Measurements from ENCODE around the gene AQP2. TPM values are rescaled to one million over a fixed set of nuclear protein-coding genes. Genes with fewer than 3 reads are reported as not detected.

Gene AQP2
- total RNA-seq, 1 donor from 2014 or later = not detected

GRCh38 chr12:49909356-49909755 is 41.2 kb upstream of the AQP2 start:
- H3K36me3 ChIP-seq = no peaks in the 10 kb centered on the region
- H3K4me1 Mint-ChIP-seq = peaks cover 48% of the 10 kb centered on the region
- H3K27me3 Mint-ChIP-seq (ENCODE audit: insufficient read depth, low read depth) = peaks cover 13% of the 10 kb centered on the region
- no peaks in the 10 kb centered on the region for H3K9me3 Mint-ChIP-seq
- H3K27me3 ChIP-seq = peaks cover 7% of the 10 kb centered on the region
- TF ChIP-seq, protein P1, sequence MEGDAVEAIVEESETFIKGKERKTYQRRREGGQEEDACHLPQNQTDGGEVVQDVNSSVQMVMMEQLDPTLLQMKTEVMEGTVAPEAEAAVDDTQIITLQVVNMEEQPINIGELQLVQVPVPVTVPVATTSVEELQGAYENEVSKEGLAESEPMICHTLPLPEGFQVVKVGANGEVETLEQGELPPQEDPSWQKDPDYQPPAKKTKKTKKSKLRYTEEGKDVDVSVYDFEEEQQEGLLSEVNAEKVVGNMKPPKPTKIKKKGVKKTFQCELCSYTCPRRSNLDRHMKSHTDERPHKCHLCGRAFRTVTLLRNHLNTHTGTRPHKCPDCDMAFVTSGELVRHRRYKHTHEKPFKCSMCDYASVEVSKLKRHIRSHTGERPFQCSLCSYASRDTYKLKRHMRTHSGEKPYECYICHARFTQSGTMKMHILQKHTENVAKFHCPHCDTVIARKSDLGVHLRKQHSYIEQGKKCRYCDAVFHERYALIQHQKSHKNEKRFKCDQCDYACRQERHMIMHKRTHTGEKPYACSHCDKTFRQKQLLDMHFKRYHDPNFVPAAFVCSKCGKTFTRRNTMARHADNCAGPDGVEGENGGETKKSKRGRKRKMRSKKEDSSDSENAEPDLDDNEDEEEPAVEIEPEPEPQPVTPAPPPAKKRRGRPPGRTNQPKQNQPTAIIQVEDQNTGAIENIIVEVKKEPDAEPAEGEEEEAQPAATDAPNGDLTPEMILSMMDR (IDR thresholded peaks at IDR 0.05) = no peak
- TF ChIP-seq EZH2 (IDR thresholded peaks at IDR 0.05) (no peak), EZH2phosphoT487 (IDR thresholded peaks at IDR 0.05) (no peak)
- H3K9me3 ChIP-seq (ENCODE audit: low read depth) = no peaks in the 10 kb centered on the region
- H3K27ac ChIP-seq = no peak overlapping the region
- peak overlapping the region; percentile 57 for H3K27ac Mint-ChIP-seq
- H3K4me3 ChIP-seq = no peak overlapping the region
- no peak overlapping the region for H3K9ac ChIP-seq
- H3F3A ChIP-seq (ENCODE audit: low read depth) = peaks cover 8% of the 10 kb centered on the region
- H3K36me3 Mint-ChIP-seq = no peaks in the 10 kb centered on the region
- H3K4me3 Mint-ChIP-seq = peak overlapping the region; percentile 64
- no peaks in the 10 kb centered on the region for H3K79me2 ChIP-seq (ENCODE audit: low read depth)
- H3K4me2 ChIP-seq = no peak overlapping the region
- H4K20me1 ChIP-seq (ENCODE audit: low read depth) = no peaks in the 10 kb centered on the region
- H3K4me1 ChIP-seq = peaks cover 14% of the 10 kb centered on the region
- DNase-seq (ENCODE audit: low spot score) = no peak
- no peak overlapping the region for H2AFZ ChIP-seq (replicated peaks)

GRCh38 chr12:49909826-49910225 is 40.7 kb upstream of the AQP2 start:
- Mint-ChIP-seq H3K27ac (peak overlapping the region; percentile 64), H3K4me1 (peaks cover 47% of the 10 kb centered on the region), H3K36me3 (no peaks in the 10 kb centered on the region), H3K4me3 (peak overlapping the region; percentile 33), H3K27me3 (ENCODE audit: insufficient read depth, low read depth) (peaks cover 13% of the 10 kb centered on the region), H3K9me3 (no peaks in the 10 kb centered on the region)
- no peak overlapping the region for H2AFZ ChIP-seq (replicated peaks)
- H4K20me1 ChIP-seq (ENCODE audit: low read depth) = no peaks in the 10 kb centered on the region
- peaks cover 3% of the 10 kb centered on the region for H3K27me3 ChIP-seq
- no peaks in the 10 kb centered on the region for H3K36me3 ChIP-seq
- H3K79me2 ChIP-seq (ENCODE audit: low read depth) = no peaks in the 10 kb centered on the region
- no peak overlapping the region for H3K27ac ChIP-seq
- peak; percentile 65 for DNase-seq (ENCODE audit: low spot score)
- H3K4me1 ChIP-seq = peaks cover 16% of the 10 kb centered on the region
- no peak for TF ChIP-seq EZH2 (IDR thresholded peaks at IDR 0.05)
- no peak for TF ChIP-seq EZH2phosphoT487 (IDR thresholded peaks at IDR 0.05)
- TF ChIP-seq, protein P1 (IDR thresholded peaks at IDR 0.05) = no peak
- no peaks in the 10 kb centered on the region for H3K9me3 ChIP-seq (ENCODE audit: low read depth)
- H3K9ac ChIP-seq = no peak overlapping the region
- no peak overlapping the region for H3K4me2 ChIP-seq
- peaks cover 8% of the 10 kb centered on the region for H3F3A ChIP-seq (ENCODE audit: low read depth)
- H3K4me3 ChIP-seq = no peak overlapping the region

DNA sequence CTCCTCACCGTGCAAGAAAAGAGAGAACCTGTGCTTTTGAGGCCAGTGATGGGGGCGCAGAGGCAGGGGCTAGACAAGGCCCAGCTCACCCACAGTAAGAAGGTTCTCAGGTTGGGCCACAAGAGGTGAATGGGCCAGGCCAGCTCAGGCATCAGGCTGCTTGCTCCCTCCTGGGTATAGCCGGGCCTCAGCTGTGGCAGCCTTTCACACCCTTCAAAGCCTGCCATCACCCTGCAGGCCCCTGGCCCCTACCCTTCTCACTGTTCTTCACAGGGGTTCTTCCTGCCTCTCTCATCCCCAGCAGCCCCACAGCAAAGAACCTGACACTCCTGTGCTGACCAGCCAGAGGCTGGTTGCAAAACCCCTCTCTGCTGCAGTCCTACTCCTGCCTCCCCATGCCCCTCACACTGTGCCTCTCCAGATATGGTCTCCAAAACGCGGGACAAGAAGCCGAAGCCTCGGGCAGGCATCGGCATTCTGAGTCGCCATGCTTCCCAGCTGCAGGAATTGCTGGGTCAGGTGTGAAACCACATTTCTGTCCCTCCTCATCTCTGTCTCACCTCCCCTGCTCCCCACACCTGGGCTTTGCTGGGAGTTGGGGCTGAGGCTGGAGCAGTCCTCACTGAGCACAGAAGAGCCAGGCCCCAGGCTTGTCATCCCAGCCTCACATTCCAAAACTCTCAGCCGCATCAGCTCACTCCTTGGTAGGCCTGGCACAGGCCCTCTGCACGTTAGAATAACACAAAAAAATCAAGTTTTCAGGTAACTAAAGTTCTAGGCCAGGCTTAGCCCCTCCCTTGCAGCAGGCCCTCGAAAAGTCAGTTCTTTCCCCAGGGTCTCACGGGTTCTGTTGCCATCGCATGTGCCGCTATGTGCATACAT is 40.0 kb upstream of the AQP2 start:
- DNase-seq (ENCODE audit: low spot score) = no peak
- H3K4me3 ChIP-seq = no peak overlapping the region
- H2AFZ ChIP-seq (replicated peaks) = no peak overlapping the region
- peak overlapping the region; percentile 57 for H3K4me3 Mint-ChIP-seq
- no peaks in the 10 kb centered on the region for H3K9me3 Mint-ChIP-seq
- H3K36me3 Mint-ChIP-seq = no peaks in the 10 kb centered on the region
- no peaks in the 10 kb centered on the region for H4K20me1 ChIP-seq (ENCODE audit: low read depth)
- H3K36me3 ChIP-seq = no peaks in the 10 kb centered on the region
- H3K9me3 ChIP-seq (ENCODE audit: low read depth) = no peaks in the 10 kb centered on the region
- no peaks in the 10 kb centered on the region for H3K27me3 ChIP-seq
- H3K9ac ChIP-seq = no peak overlapping the region
- H3K27ac Mint-ChIP-seq = peak overlapping the region; percentile 64
- H3K27ac ChIP-seq = no peak overlapping the region
- H3F3A ChIP-seq (ENCODE audit: low read depth) = peaks cover 8% of the 10 kb centered on the region
- no peak overlapping the region for H3K4me2 ChIP-seq
- peaks cover 47% of the 10 kb centered on the region for H3K4me1 Mint-ChIP-seq
- H3K27me3 Mint-ChIP-seq (ENCODE audit: insufficient read depth, low read depth) = peaks cover 13% of the 10 kb centered on the region
- peaks cover 16% of the 10 kb centered on the region for H3K4me1 ChIP-seq
- TF ChIP-seq EZH2 (IDR thresholded peaks at IDR 0.05) = no peak
- TF ChIP-seq EZH2phosphoT487 (IDR thresholded peaks at IDR 0.05) = no peak
- TF ChIP-seq, protein P1 (IDR thresholded peaks at IDR 0.05) = no peak
- H3K79me2 ChIP-seq (ENCODE audit: low read depth) = no peaks in the 10 kb centered on the region
